Heart left ventricle (tissue), 13 donors: Measurements from ENCODE around the gene CDH20.

Experiments used
- CTCF ChIP-seq, 12 donors: fragments of 200-600 bp; sonication (generic) in 4 of 12; IDR thresholded peaks; one replicate each; pipeline versions ENCODE4 v1.5.0 to v1.8.0; 2018 to 2022; ENCODE audit warnings: antibody characterized with exemption in 12 of 12, mild to moderate bottlenecking in 5 of 12
- POLR2A ChIP-seq, 2 donors: fragments of 450-650 bp; IDR thresholded peaks; one replicate each; pipeline ENCODE4 v1.6.1; 2017; ENCODE audit warnings: antibody characterized with exemption in 2 of 2, mild to moderate bottlenecking in 2 of 2, moderate library complexity in 2 of 2
- donor health status: ischemic (EF 13 %, LVEDD 7.1; RV severe dilation, severe dysfunction).
- donor health status: DM: no; HTN: yes; CAD: no.
- donor health status: DM: no; HTN: no; CAD: no.
- donor health status: ischemic (EF 25% LVEDD 6.9; RV normal size, moderate dysfunction).
- donor health status: ischemic (EF 25% LVEDD 5.7; RV mildly dilated, moderate dysfunction).
- donor health status: ischemic (EF 35%, LVEDD 5.7; RV mildly dilated, moderate dysfunction).
- donor health status: nonischemic (EF 11% LVEDD 7.7; RV severe dilation, severe dysfunction).
- donor health status: DM: yes; HTN: yes; CAD: no.
- donor health status: PGD.
- donor health status: ischemic (EF 29% LVEDD 5.4; RV normal size, mild dysfunction).
- donor health status: nonischemic (EF 23%, LVEDD 6.1; RV moderate dilation, normal function).

GRCh38 chr18:61329398-61329797 lies 3.8 kb upstream of the CDH20 start:
- TF ChIP-seq CTCF (IDR thresholded peaks at IDR 0.05): no peak
- TF ChIP-seq POLR2A (IDR thresholded peaks at IDR 0.05): no peak
